ENCODE results near the gene EFCAB8.
A peak's percentile ranks its signal among the peaks of the same experiment; 100 is the strongest.

The EFCAB8 gene

DNA sequence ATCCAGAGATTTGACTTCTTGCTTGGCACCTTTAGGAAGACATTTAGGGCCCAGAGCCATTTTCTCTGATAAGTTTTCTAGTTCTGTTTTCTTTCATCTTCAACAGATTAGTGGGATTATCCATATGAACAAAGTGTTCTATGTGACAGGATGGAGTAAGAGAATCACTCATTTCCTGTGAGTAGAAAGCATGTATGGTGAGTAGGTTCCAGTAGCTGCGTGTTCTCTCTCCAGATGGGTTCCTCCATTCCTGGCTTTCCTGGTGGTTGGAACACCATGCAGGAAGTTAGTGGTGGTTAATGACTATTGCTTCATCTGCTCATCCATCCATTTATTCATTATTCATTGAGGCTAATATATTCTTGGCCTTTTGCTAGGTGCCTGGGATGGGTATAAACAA lies 54.0 kb downstream of the EFCAB8 start:
- Histone ChIP-seq H3K9me3 (ENCODE audit: insufficient read depth, low read length, severe bottlenecking) (peaks cover 7% of the 10 kb centered on the region), H3K4me2 (ENCODE audit: insufficient read depth, low read length) (no peak overlapping the region), H3K27me3 (ENCODE audit: insufficient read depth, low read length, poor library complexity) (no peaks in the 10 kb centered on the region), H4K20me1 (ENCODE audit: insufficient read depth, low read length) (no peaks in the 10 kb centered on the region), H3K4me1 (ENCODE audit: insufficient read depth, low read length) (no peaks in the 10 kb centered on the region), H3K79me2 (ENCODE audit: insufficient read depth, low read length) (no peaks in the 10 kb centered on the region), H3K36me3 (ENCODE audit: insufficient read depth, low read length) (no peaks in the 10 kb centered on the region), H3K4me3 (ENCODE audit: low read depth in 1 of 2, low read length in 2 of 2) (no peak overlapping the region), H3K27ac (ENCODE audit: low read length) (no peak overlapping the region), H3K9ac (ENCODE audit: low read depth, low read length) (no peak overlapping the region), H2AFZ (ENCODE audit: low read depth, low read length) (no peak overlapping the region)
- ATAC-seq (ENCODE audit: insufficient read depth, low read depth): no peak
- DNase-seq: no peak
- TF ChIP-seq, protein P1, sequence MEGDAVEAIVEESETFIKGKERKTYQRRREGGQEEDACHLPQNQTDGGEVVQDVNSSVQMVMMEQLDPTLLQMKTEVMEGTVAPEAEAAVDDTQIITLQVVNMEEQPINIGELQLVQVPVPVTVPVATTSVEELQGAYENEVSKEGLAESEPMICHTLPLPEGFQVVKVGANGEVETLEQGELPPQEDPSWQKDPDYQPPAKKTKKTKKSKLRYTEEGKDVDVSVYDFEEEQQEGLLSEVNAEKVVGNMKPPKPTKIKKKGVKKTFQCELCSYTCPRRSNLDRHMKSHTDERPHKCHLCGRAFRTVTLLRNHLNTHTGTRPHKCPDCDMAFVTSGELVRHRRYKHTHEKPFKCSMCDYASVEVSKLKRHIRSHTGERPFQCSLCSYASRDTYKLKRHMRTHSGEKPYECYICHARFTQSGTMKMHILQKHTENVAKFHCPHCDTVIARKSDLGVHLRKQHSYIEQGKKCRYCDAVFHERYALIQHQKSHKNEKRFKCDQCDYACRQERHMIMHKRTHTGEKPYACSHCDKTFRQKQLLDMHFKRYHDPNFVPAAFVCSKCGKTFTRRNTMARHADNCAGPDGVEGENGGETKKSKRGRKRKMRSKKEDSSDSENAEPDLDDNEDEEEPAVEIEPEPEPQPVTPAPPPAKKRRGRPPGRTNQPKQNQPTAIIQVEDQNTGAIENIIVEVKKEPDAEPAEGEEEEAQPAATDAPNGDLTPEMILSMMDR (IDR thresholded peaks at IDR 0.05; ENCODE audit: borderline replicate concordance, extremely low read depth, low read length, poor library complexity, severe bottlenecking): no peak
- TF ChIP-seq EZH2 (IDR thresholded peaks at IDR 0.05; ENCODE audit: borderline replicate concordance, low read depth, low read length, severe bottlenecking): no peak

DNA sequence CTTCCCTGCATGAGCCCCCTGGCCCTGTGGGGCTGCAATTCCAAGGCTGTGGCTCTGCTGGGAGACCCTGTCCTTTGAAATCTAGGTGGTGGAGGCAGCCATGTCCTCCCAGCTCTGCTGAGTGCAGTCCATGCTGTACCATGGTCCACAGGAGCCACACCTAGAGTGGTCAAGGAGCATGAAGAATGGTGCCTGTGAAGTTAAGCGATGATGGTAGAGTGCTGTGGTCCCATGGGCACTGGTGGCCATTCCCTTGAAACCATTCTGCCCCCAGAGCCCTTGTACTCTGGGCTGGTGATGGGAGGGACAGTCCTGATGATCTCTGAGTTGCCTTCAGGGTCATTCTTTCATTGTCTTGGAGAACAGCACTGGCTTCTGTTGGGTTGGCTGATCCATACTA lies 55.3 kb downstream of the EFCAB8 start:
- H3K36me3 ChIP-seq (ENCODE audit: insufficient read depth, low read length): no peaks in the 10 kb centered on the region
- no peak overlapping the region for H3K9ac ChIP-seq (ENCODE audit: low read depth, low read length)
- no peak for DNase-seq
- no peak overlapping the region for H3K27ac ChIP-seq (ENCODE audit: low read length)
- no peak for TF ChIP-seq EZH2 (IDR thresholded peaks at IDR 0.05; ENCODE audit: borderline replicate concordance, low read depth, low read length, severe bottlenecking)
- TF ChIP-seq, protein P1 (IDR thresholded peaks at IDR 0.05; ENCODE audit: borderline replicate concordance, extremely low read depth, low read length, poor library complexity, severe bottlenecking): no peak
- H3K4me3 ChIP-seq (ENCODE audit: low read depth in 1 of 2, low read length in 2 of 2): no peak overlapping the region
- H4K20me1 ChIP-seq (ENCODE audit: insufficient read depth, low read length): no peaks in the 10 kb centered on the region
- no peaks in the 10 kb centered on the region for H3K4me1 ChIP-seq (ENCODE audit: insufficient read depth, low read length)
- H3K9me3 ChIP-seq (ENCODE audit: insufficient read depth, low read length, severe bottlenecking): peaks cover 7% of the 10 kb centered on the region
- no peak overlapping the region for H3K4me2 ChIP-seq (ENCODE audit: insufficient read depth, low read length)
- H3K79me2 ChIP-seq (ENCODE audit: insufficient read depth, low read length): no peaks in the 10 kb centered on the region
- no peak for ATAC-seq (ENCODE audit: insufficient read depth, low read depth)
- no peak overlapping the region for H2AFZ ChIP-seq (ENCODE audit: low read depth, low read length)
- H3K27me3 ChIP-seq (ENCODE audit: insufficient read depth, low read length, poor library complexity): no peaks in the 10 kb centered on the region

DNA sequence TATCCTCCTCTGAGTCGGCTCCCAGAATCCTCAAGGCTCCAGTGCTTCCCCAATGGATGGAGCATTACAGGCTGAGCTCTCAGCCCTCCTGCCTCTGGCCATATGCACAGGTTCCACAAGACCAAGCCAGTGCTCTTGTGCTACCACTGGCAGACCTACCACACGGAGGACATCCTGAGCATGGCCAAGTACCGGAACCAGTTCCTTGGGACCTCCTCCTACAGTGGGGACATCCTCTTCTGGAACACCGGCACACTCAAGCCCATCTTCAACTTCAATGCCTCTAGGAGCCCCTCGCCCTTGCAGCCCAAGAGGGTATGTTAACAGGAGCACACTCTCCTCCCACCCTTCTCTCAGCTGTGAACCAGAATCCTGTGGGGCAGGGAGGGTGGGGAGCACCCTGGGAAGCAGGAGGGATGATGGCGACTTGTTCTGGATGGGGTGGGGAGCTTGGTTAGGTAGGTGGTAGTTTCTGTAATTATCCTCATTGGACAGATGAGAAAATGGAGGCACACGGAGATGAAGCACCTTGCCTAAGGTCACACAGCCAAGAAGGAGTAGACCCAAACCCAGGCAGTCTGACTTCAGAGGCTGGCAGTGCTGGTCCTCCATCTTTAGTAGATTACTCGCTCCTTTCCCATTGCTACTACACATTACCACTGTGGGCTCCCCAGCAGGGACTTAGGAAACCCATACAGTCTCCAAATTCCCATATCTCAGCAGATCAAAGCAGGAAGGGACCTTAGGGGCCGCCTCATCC lies 58.6 kb downstream of the EFCAB8 start:
- H2AFZ ChIP-seq (ENCODE audit: low read depth, low read length): no peak overlapping the region
- H3K4me1 ChIP-seq (ENCODE audit: insufficient read depth, low read length): no peaks in the 10 kb centered on the region
- no peaks in the 10 kb centered on the region for H3K27me3 ChIP-seq (ENCODE audit: insufficient read depth, low read length, poor library complexity)
- ATAC-seq (ENCODE audit: insufficient read depth, low read depth) (no peak), DNase-seq (peak; percentile 2)
- no peak overlapping the region for H3K4me3 ChIP-seq (ENCODE audit: low read depth in 1 of 2, low read length in 2 of 2)
- H4K20me1 ChIP-seq (ENCODE audit: insufficient read depth, low read length): no peaks in the 10 kb centered on the region
- no peak overlapping the region for H3K9ac ChIP-seq (ENCODE audit: low read depth, low read length)
- no peaks in the 10 kb centered on the region for H3K79me2 ChIP-seq (ENCODE audit: insufficient read depth, low read length)
- TF ChIP-seq, protein P1 (IDR thresholded peaks at IDR 0.05; ENCODE audit: borderline replicate concordance, extremely low read depth, low read length, poor library complexity, severe bottlenecking): no peak
- TF ChIP-seq EZH2 (IDR thresholded peaks at IDR 0.05; ENCODE audit: borderline replicate concordance, low read depth, low read length, severe bottlenecking): no peak
- peaks cover 7% of the 10 kb centered on the region for H3K9me3 ChIP-seq (ENCODE audit: insufficient read depth, low read length, severe bottlenecking)
- H3K27ac ChIP-seq (ENCODE audit: low read length): no peak overlapping the region
- no peaks in the 10 kb centered on the region for H3K36me3 ChIP-seq (ENCODE audit: insufficient read depth, low read length)
- no peak overlapping the region for H3K4me2 ChIP-seq (ENCODE audit: insufficient read depth, low read length)

Data from DND-41 (cell line).